ENCODE measurements around the gene CDK11B. TPM values are rescaled to one million over a fixed set of nuclear protein-coding genes. Genes with fewer than 3 reads are reported as not detected.
"Not testable (repeated sequence)": the region's sequence is repeated elsewhere in the genome, so short reads cannot be mapped to it uniquely, and the experiment has no call there.

The CDK11B gene
- total RNA-seq, 1 donor from 2014 or later, result 23.4 TPM

- not testable (repeated sequence) for H2AFZ ChIP-seq (ENCODE audit: low read depth, low read length); H3K79me2 ChIP-seq (ENCODE audit: insufficient read depth, low read length); H3K9ac ChIP-seq (ENCODE audit: low read length); H3K4me3 Mint-ChIP-seq (ENCODE audit: unreplicated experiment); H3K27me3 ChIP-seq (ENCODE audit: insufficient read depth, low read length); H3K4me3 ChIP-seq (ENCODE audit: insufficient read depth, low read depth, low read length); H3K27ac ChIP-seq (ENCODE audit: low read depth, low read length); H3K27me3 Mint-ChIP-seq (ENCODE audit: low read depth, unreplicated experiment); H3K9me3 ChIP-seq (ENCODE audit: insufficient read depth, low read depth, low read length); H3K36me3 ChIP-seq (ENCODE audit: insufficient read depth, low read length); H3K9me3 Mint-ChIP-seq (ENCODE audit: unreplicated experiment); H3K4me1 Mint-ChIP-seq (ENCODE audit: low read depth, unreplicated experiment); H3K4me1 ChIP-seq (ENCODE audit: insufficient read depth, low read length); DNase-seq (ENCODE audit: low read depth); H3K36me3 Mint-ChIP-seq (ENCODE audit: low read depth, unreplicated experiment); H4K20me1 ChIP-seq (ENCODE audit: insufficient read depth, low read length); H3K27ac Mint-ChIP-seq (ENCODE audit: unreplicated experiment); H3K4me2 ChIP-seq (ENCODE audit: low read length)
- FAIRE-seq, result peak; percentile 90
These were observed 3.6 kb upstream of the CDK11B start for GRCh38 chr1:1662392-1662791.

GRCh38 chr1:1648265-1648664 is 10.5 kb downstream of the CDK11B start:
- H2AFZ ChIP-seq (ENCODE audit: low read depth, low read length); H3K4me1 Mint-ChIP-seq (ENCODE audit: low read depth, unreplicated experiment); H3K27me3 ChIP-seq (ENCODE audit: insufficient read depth, low read length); FAIRE-seq; H3K9me3 Mint-ChIP-seq (ENCODE audit: unreplicated experiment); H3K4me2 ChIP-seq (ENCODE audit: low read length); H3K27ac ChIP-seq (ENCODE audit: low read depth, low read length); DNase-seq (ENCODE audit: low read depth); H4K20me1 ChIP-seq (ENCODE audit: insufficient read depth, low read length); H3K79me2 ChIP-seq (ENCODE audit: insufficient read depth, low read length); H3K4me1 ChIP-seq (ENCODE audit: insufficient read depth, low read length); H3K27me3 Mint-ChIP-seq (ENCODE audit: low read depth, unreplicated experiment); H3K9ac ChIP-seq (ENCODE audit: low read length); H3K4me3 ChIP-seq (ENCODE audit: insufficient read depth, low read depth, low read length); H3K4me3 Mint-ChIP-seq (ENCODE audit: unreplicated experiment); H3K9me3 ChIP-seq (ENCODE audit: insufficient read depth, low read depth, low read length): not testable (repeated sequence)
- H3K36me3 Mint-ChIP-seq (ENCODE audit: low read depth, unreplicated experiment), result peaks cover 21% of the 10 kb centered on the region
- H3K27ac Mint-ChIP-seq (ENCODE audit: unreplicated experiment), result peak overlapping the region; percentile 22
- peaks cover 17% of the 10 kb centered on the region for H3K36me3 ChIP-seq (ENCODE audit: insufficient read depth, low read length)

GRCh38 chr1:1647567-1648241 is 11.1 kb downstream of the CDK11B start:
- H3K9me3 ChIP-seq (ENCODE audit: insufficient read depth, low read depth, low read length); H3K4me3 Mint-ChIP-seq (ENCODE audit: unreplicated experiment); H3K27me3 Mint-ChIP-seq (ENCODE audit: low read depth, unreplicated experiment); H3K4me3 ChIP-seq (ENCODE audit: insufficient read depth, low read depth, low read length); H3K4me2 ChIP-seq (ENCODE audit: low read length); H3K4me1 ChIP-seq (ENCODE audit: insufficient read depth, low read length); H3K79me2 ChIP-seq (ENCODE audit: insufficient read depth, low read length); FAIRE-seq; H4K20me1 ChIP-seq (ENCODE audit: insufficient read depth, low read length); H3K9ac ChIP-seq (ENCODE audit: low read length); H3K4me1 Mint-ChIP-seq (ENCODE audit: low read depth, unreplicated experiment); H3K27ac ChIP-seq (ENCODE audit: low read depth, low read length); H3K9me3 Mint-ChIP-seq (ENCODE audit: unreplicated experiment); H2AFZ ChIP-seq (ENCODE audit: low read depth, low read length); DNase-seq (ENCODE audit: low read depth); H3K27me3 ChIP-seq (ENCODE audit: insufficient read depth, low read length): not testable (repeated sequence)
- H3K36me3 Mint-ChIP-seq (ENCODE audit: low read depth, unreplicated experiment), result peaks cover 21% of the 10 kb centered on the region
- H3K36me3 ChIP-seq (ENCODE audit: insufficient read depth, low read length), result peaks cover 17% of the 10 kb centered on the region
- H3K27ac Mint-ChIP-seq (ENCODE audit: unreplicated experiment), result peak overlapping the region; percentile 22

- not testable (repeated sequence) for H3K9me3 Mint-ChIP-seq (ENCODE audit: unreplicated experiment); H3K4me2 ChIP-seq (ENCODE audit: low read length); FAIRE-seq
These were observed 12.5 kb downstream of the CDK11B start for GRCh38 chr1:1646326-1646725.

GRCh38 chr1:1640711-1641461 is 17.9 kb downstream of the CDK11B start:
- not testable (repeated sequence) for H3K36me3 ChIP-seq (ENCODE audit: insufficient read depth, low read length); H4K20me1 ChIP-seq (ENCODE audit: insufficient read depth, low read length); H2AFZ ChIP-seq (ENCODE audit: low read depth, low read length); H3K4me1 Mint-ChIP-seq (ENCODE audit: low read depth, unreplicated experiment); H3K4me1 ChIP-seq (ENCODE audit: insufficient read depth, low read length); H3K27ac Mint-ChIP-seq (ENCODE audit: unreplicated experiment); H3K36me3 Mint-ChIP-seq (ENCODE audit: low read depth, unreplicated experiment); H3K4me3 Mint-ChIP-seq (ENCODE audit: unreplicated experiment); H3K27me3 Mint-ChIP-seq (ENCODE audit: low read depth, unreplicated experiment); H3K9me3 ChIP-seq (ENCODE audit: insufficient read depth, low read depth, low read length); FAIRE-seq; H3K27me3 ChIP-seq (ENCODE audit: insufficient read depth, low read length); H3K4me3 ChIP-seq (ENCODE audit: insufficient read depth, low read depth, low read length); H3K79me2 ChIP-seq (ENCODE audit: insufficient read depth, low read length); H3K9ac ChIP-seq (ENCODE audit: low read length); H3K4me2 ChIP-seq (ENCODE audit: low read length); DNase-seq (ENCODE audit: low read depth); H3K9me3 Mint-ChIP-seq (ENCODE audit: unreplicated experiment); H3K27ac ChIP-seq (ENCODE audit: low read depth, low read length)

More at GRCh38 chr1:1646326-1646725, 12.5 kb downstream of the CDK11B start:
- not testable (repeated sequence) for H3K27me3 ChIP-seq (ENCODE audit: insufficient read depth, low read length); H3K27ac Mint-ChIP-seq (ENCODE audit: unreplicated experiment); DNase-seq (ENCODE audit: low read depth); H3K27me3 Mint-ChIP-seq (ENCODE audit: low read depth, unreplicated experiment); H3K36me3 ChIP-seq (ENCODE audit: insufficient read depth, low read length); H3K27ac ChIP-seq (ENCODE audit: low read depth, low read length); H3K4me3 Mint-ChIP-seq (ENCODE audit: unreplicated experiment); H3K9me3 ChIP-seq (ENCODE audit: insufficient read depth, low read depth, low read length); H3K4me1 Mint-ChIP-seq (ENCODE audit: low read depth, unreplicated experiment); H3K79me2 ChIP-seq (ENCODE audit: insufficient read depth, low read length); H4K20me1 ChIP-seq (ENCODE audit: insufficient read depth, low read length); H3K4me3 ChIP-seq (ENCODE audit: insufficient read depth, low read depth, low read length); H3K9ac ChIP-seq (ENCODE audit: low read length); H2AFZ ChIP-seq (ENCODE audit: low read depth, low read length); H3K4me1 ChIP-seq (ENCODE audit: insufficient read depth, low read length)
- H3K36me3 Mint-ChIP-seq (ENCODE audit: low read depth, unreplicated experiment), result peaks cover 16% of the 10 kb centered on the region

GRCh38 chr1:1640081-1640480 is 18.7 kb downstream of the CDK11B start:
- FAIRE-seq; H3K4me2 ChIP-seq (ENCODE audit: low read length); H3K27me3 Mint-ChIP-seq (ENCODE audit: low read depth, unreplicated experiment); H3K36me3 Mint-ChIP-seq (ENCODE audit: low read depth, unreplicated experiment); H3K36me3 ChIP-seq (ENCODE audit: insufficient read depth, low read length); H3K27me3 ChIP-seq (ENCODE audit: insufficient read depth, low read length); H3K4me1 ChIP-seq (ENCODE audit: insufficient read depth, low read length); H3K4me1 Mint-ChIP-seq (ENCODE audit: low read depth, unreplicated experiment); H3K9me3 Mint-ChIP-seq (ENCODE audit: unreplicated experiment); H3K27ac Mint-ChIP-seq (ENCODE audit: unreplicated experiment); H4K20me1 ChIP-seq (ENCODE audit: insufficient read depth, low read length); DNase-seq (ENCODE audit: low read depth); H3K27ac ChIP-seq (ENCODE audit: low read depth, low read length); H3K4me3 Mint-ChIP-seq (ENCODE audit: unreplicated experiment); H3K9me3 ChIP-seq (ENCODE audit: insufficient read depth, low read depth, low read length); H2AFZ ChIP-seq (ENCODE audit: low read depth, low read length); H3K79me2 ChIP-seq (ENCODE audit: insufficient read depth, low read length); H3K4me3 ChIP-seq (ENCODE audit: insufficient read depth, low read depth, low read length); H3K9ac ChIP-seq (ENCODE audit: low read length): not testable (repeated sequence)
